ENCODE results near the gene DECR2. TPM values are rescaled to one million over a fixed set of nuclear protein-coding genes. Genes with fewer than 3 reads are reported as not detected.

Gene DECR2
- total and polyA plus RNA-seq, 4 donors = 42.2 to 210 (median 126) TPM

GRCh38 chr16:378821-379182 is 22.9 kb upstream of the DECR2 start:
- Histone ChIP-seq H3K9me3 (ENCODE audit: control insufficient read depth in 4 of 4, low read length in 3 of 4) (no peaks in the 10 kb centered on the region), H3K27ac (ENCODE audit: low read depth in 1 of 2, low read length in 2 of 2) (no peak overlapping the region), H3K9ac (ENCODE audit: low read depth in 1 of 2, low read length in 2 of 2) (no peak overlapping the region), H3K4me3 (ENCODE audit: low read depth in 1 of 3, low read length in 3 of 3) (no peak overlapping the region), H3K36me3 (ENCODE audit: control insufficient read depth in 4 of 4, insufficient read depth in 3 of 4, low read depth in 1 of 4, low read length in 3 of 4) (peaks cover 0 to 23% (median 13%) of the 10 kb centered on the region in 4 donors), H3K27me3 (ENCODE audit: control insufficient read depth in 4 of 4, insufficient read depth in 4 of 4, low read length in 3 of 4) (no peaks in the 10 kb centered on the region), H3K4me1 (ENCODE audit: control insufficient read depth in 4 of 4, insufficient read depth in 4 of 4, low read length in 3 of 4) (peaks cover 0 to 26% (median 15%) of the 10 kb centered on the region in 4 donors)
- WGBS = 78% methylated on average over 14 of the region's 14 CpGs
- TF ChIP-seq FOXA2 (IDR thresholded peaks at IDR 0.05) = no peak
- TF ChIP-seq, protein P1, sequence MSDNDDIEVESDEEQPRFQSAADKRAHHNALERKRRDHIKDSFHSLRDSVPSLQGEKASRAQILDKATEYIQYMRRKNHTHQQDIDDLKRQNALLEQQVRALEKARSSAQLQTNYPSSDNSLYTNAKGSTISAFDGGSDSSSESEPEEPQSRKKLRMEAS (IDR thresholded peaks at IDR 0.05) = no peak
- no peak for TF ChIP-seq NR2F2 (IDR thresholded peaks at IDR 0.05)
- no peak for TF ChIP-seq RXRA (IDR thresholded peaks at IDR 0.05)
- TF ChIP-seq EGR1 (IDR thresholded peaks at IDR 0.05; ENCODE audit: low read depth in 2 of 2) = no peak
- TF ChIP-seq SP1 (IDR thresholded peaks at IDR 0.05) = no peak
- TF ChIP-seq HNF4A (conservative IDR thresholded peaks at IDR 0.05) = no peak
- TF ChIP-seq, protein P2, sequence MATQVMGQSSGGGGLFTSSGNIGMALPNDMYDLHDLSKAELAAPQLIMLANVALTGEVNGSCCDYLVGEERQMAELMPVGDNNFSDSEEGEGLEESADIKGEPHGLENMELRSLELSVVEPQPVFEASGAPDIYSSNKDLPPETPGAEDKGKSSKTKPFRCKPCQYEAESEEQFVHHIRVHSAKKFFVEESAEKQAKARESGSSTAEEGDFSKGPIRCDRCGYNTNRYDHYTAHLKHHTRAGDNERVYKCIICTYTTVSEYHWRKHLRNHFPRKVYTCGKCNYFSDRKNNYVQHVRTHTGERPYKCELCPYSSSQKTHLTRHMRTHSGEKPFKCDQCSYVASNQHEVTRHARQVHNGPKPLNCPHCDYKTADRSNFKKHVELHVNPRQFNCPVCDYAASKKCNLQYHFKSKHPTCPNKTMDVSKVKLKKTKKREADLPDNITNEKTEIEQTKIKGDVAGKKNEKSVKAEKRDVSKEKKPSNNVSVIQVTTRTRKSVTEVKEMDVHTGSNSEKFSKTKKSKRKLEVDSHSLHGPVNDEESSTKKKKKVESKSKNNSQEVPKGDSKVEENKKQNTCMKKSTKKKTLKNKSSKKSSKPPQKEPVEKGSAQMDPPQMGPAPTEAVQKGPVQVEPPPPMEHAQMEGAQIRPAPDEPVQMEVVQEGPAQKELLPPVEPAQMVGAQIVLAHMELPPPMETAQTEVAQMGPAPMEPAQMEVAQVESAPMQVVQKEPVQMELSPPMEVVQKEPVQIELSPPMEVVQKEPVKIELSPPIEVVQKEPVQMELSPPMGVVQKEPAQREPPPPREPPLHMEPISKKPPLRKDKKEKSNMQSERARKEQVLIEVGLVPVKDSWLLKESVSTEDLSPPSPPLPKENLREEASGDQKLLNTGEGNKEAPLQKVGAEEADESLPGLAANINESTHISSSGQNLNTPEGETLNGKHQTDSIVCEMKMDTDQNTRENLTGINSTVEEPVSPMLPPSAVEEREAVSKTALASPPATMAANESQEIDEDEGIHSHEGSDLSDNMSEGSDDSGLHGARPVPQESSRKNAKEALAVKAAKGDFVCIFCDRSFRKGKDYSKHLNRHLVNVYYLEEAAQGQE (IDR thresholded peaks at IDR 0.05) = no peak
- TF ChIP-seq HNF4G (IDR thresholded peaks at IDR 0.05) = no peak
- TF ChIP-seq RAD21 (IDR thresholded peaks at IDR 0.05) = no peak
- no peak for TF ChIP-seq YY1 (IDR thresholded peaks at IDR 0.05)
- TF ChIP-seq GABPA (IDR thresholded peaks at IDR 0.05 in 1 of 2, conservative IDR thresholded peaks at IDR 0.05 in 1 of 2) = no peak
- TF ChIP-seq, protein P3, sequence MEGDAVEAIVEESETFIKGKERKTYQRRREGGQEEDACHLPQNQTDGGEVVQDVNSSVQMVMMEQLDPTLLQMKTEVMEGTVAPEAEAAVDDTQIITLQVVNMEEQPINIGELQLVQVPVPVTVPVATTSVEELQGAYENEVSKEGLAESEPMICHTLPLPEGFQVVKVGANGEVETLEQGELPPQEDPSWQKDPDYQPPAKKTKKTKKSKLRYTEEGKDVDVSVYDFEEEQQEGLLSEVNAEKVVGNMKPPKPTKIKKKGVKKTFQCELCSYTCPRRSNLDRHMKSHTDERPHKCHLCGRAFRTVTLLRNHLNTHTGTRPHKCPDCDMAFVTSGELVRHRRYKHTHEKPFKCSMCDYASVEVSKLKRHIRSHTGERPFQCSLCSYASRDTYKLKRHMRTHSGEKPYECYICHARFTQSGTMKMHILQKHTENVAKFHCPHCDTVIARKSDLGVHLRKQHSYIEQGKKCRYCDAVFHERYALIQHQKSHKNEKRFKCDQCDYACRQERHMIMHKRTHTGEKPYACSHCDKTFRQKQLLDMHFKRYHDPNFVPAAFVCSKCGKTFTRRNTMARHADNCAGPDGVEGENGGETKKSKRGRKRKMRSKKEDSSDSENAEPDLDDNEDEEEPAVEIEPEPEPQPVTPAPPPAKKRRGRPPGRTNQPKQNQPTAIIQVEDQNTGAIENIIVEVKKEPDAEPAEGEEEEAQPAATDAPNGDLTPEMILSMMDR (IDR thresholded peaks at IDR 0.05; ENCODE audit: low read depth, low read length, missing input control) = no peak
- no peak for TF ChIP-seq FOXA1 (IDR thresholded peaks at IDR 0.05)
- TF ChIP-seq ATF3 (IDR thresholded peaks at IDR 0.05) = no peak
- DNase-seq (ENCODE audit: low spot score) = no peak

DNA sequence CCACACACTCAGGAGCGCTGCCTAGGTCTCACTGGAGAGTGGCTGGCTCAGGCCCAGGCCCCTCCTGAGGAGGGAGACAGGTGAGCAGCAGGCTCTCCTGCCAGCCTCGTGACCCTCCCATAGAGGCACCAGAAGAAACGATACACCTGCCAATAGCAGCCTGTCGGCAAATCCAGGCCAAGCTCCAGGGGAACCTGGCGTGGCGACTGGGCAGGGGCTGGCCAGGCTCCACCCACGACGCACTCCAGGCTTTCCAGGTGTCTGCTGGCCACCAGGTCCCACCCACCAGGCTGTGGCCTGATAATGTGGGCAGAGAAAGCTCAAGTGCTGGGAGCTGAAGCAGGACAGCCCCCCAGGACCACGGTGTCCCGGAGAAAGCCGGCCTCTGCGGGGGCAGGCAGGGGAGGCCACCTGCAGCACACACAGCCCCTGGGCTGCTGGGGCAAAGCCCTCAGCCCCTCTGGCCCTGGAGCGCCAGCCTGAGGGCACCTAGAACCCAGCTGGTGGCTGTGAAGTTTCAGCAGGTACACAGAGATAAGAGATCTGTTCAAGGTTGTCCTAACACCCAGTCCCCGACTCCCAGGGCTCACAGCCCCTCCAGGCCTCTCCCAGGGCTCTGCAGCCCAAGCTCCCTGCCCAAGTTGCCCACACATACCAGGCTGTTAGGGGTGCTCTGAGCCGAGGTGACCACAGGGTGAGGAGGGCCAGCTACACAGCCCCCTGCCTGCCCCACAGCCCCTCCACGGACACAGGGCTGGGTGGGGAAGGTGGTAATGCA is 22.3 kb upstream of the DECR2 start:
- Histone ChIP-seq H3K9me3 (ENCODE audit: control insufficient read depth in 4 of 4, low read length in 3 of 4) (no peaks in the 10 kb centered on the region), H3K27me3 (ENCODE audit: control insufficient read depth in 4 of 4, insufficient read depth in 4 of 4, low read length in 3 of 4) (no peaks in the 10 kb centered on the region), H3K36me3 (ENCODE audit: control insufficient read depth in 4 of 4, insufficient read depth in 3 of 4, low read depth in 1 of 4, low read length in 3 of 4) (peaks cover 0 to 18% (median 11%) of the 10 kb centered on the region in 4 donors), H3K27ac (ENCODE audit: low read depth in 1 of 2, low read length in 2 of 2) (no peak overlapping the region), H3K4me1 (ENCODE audit: control insufficient read depth in 4 of 4, insufficient read depth in 4 of 4, low read length in 3 of 4) (peaks cover 0 to 26% (median 15%) of the 10 kb centered on the region in 4 donors), H3K4me3 (ENCODE audit: low read depth in 1 of 3, low read length in 3 of 3) (no peak overlapping the region), H3K9ac (ENCODE audit: low read depth in 1 of 2, low read length in 2 of 2) (no peak overlapping the region)
- TF ChIP-seq, protein P3 (IDR thresholded peaks at IDR 0.05; ENCODE audit: low read depth, low read length, missing input control) = no peak
- TF ChIP-seq ZBTB33 (IDR thresholded peaks at IDR 0.05) (no peak), HNF4A (conservative IDR thresholded peaks at IDR 0.05) (no peak)
- TF ChIP-seq, protein P2 (IDR thresholded peaks at IDR 0.05) = no peak
- 84% methylated on average over 16 of the region's 16 CpGs for WGBS
- no peak for DNase-seq (ENCODE audit: low spot score)

Data from liver (tissue), 9 donors.